ENCODE data around the gene NEUROD2. TPM values are rescaled to one million over a fixed set of nuclear protein-coding genes. Genes with fewer than 3 reads are reported as not detected.

NEUROD2 gene
- not detected for polyA plus RNA-seq (2013, experiment 1 of 2; ENCODE audit: insufficient read length)
- 0.15 TPM for polyA plus RNA-seq (2013, experiment 2 of 2; ENCODE audit: insufficient read length)

GRCh38 chr17:39607851-39608130 lies at the start of gene NEUROD2:
NEUROD2 (minus strand) TSS chr17:39607920; CDS start chr17:39606599, 1,321 bp downstream.
- DNase-seq: no peak

DNA sequence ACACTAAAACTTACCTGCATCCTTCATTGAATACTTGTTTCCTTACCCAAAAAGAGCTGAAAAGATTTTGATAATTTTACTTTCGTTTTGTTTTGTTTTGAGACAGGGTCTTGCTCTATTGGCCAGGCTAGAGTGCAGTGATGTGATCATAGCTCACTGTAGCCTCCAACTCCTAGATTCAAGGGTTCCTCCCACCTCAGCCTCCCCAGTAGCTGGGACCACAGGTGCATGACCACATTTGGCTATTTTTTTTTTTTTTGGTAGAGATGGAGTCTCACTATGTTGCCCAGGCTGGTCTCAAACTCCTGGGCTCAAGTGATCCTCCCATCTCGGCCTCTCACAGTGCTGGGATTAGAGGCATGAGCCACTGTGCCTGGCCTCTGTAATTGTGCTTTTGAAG lies 47.4 kb upstream of the NEUROD2 start:
- DNase-seq: no peak

DNA sequence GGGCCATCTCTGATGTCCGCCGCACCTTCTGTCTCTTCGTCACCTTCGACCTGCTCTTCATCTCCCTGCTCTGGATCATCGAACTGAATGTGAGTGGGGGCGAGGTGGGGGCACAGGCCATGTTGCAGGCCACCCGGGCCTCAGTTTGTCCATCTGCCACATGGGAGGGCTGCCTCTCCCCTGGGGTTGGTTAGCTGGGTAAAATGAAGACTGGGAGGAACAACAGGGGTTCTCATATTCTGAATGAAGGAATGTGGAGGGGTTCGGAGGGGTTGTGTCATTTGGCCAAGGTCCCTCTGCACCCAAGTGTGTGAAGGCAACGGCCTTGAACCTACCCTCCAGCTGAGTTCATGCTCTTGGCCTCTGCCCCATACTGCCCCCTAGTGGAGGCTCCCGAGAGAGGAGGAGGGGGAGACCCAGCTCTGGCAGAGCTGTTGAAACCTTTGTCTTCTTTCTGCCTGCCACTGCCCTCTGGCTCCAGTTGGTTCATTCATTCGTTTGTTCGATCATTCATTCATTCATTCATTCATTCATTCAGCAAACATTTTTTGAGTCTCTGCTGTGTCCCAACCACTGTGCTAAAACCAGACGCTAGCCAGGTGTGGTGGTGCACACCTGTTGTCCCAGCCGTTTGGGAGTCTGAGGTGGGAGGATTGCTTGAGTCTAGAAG lies 46.1 kb upstream of the NEUROD2 start:
- peak; percentile 46 for DNase-seq

GRCh38 chr17:39653316-39653661 lies 45.6 kb upstream of the NEUROD2 start:
- no peak for DNase-seq

- no peak for DNase-seq
Measured at GRCh38 chr17:39652587-39653315, 45.0 kb upstream of the NEUROD2 start.

DNA sequence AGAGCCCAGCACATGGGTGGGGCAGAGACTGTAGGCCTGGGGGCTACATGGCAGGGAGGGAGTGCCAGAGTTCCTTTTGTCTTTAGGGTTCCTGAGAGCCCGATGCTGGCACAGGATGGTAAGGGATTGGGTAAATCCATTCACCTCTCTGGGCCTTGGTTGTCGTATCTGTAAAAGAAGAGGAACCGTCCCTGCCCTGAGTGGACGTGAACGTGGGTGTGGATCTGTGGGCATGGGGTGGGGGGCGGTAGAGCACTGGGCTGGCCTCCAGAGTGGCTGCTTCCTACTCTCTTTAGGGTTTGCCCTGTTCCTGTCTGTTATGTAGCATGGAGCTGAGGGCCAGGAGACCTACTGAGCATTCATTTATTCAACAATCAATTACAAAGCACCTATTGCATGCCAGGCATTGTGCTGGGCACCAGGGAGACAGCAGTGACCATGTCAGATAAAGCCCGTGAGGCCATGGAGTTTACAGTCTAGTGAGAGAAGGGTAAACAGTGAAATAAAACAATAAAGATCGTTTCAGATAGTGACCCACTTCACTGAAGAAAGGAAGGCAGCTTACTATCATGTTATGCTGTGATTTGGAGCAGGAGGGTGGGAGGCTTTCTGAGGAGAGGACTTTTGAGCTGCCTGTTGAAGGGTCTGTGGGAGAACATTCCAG lies 44.3 kb upstream of the NEUROD2 start:
- no peak for DNase-seq

- no peak for DNase-seq
Measured at GRCh38 chr17:39650121-39650579, 42.4 kb upstream of the NEUROD2 start.

DNA sequence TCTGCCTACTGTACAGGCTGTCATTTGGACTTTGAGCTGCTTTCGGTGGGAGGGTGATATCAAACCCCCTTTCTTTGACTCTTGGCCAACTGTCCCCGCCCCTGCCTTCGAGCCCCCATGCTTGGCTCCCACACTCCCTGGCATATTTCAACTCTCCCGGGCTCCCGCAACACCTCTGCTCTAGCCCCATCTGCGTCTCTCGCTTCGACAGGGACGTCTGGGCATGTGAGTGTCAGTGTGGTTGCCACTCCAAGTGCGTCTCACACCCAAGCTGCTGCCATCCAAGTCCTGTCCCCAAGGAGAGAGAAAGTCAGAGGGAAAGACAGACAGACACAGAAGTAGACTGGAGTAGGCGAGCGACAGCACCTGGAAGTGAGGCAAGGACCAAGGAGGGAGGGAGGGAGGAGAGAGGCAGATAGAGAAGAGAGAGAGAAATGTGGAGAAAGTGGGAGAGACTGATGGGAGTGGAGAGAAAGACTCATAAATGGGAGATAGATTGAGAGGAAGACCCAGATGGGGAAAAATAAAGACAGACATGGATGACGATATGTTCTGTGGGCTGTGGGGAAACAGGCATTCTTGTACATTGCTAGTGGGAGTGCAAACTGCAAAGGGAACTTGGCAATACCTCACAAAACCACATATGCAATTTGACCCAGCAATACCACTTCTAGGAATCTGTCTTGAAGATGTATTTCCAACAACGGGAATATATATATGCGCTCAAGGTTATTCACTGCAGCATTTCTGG lies 41.1 kb upstream of the NEUROD2 start:
- DNase-seq: peak; percentile 61

DNA sequence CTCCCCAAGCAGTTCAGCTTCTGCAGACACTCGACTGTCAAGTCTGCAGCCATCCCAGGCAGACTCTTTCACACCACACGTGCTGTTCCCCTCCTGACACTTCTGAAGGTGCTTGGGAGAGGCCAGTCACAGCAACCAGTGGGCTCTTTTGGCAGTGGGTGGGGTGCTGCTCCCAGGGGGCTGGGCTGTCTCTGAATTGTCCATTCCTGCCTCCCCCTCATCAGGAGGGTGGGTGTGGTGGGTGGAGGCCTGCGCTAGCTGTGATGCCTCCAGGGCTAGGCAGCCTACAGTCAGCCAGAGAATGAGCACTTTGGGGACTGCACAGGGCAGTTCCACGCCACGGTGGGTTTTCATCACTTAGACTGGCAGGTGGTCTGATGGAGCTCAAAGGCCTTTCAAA lies 39.5 kb upstream of the NEUROD2 start:
- no peak for DNase-seq

- peak; percentile 25 for DNase-seq
Measured at GRCh38 chr17:39643271-39643670, 35.6 kb upstream of the NEUROD2 start.

DNA sequence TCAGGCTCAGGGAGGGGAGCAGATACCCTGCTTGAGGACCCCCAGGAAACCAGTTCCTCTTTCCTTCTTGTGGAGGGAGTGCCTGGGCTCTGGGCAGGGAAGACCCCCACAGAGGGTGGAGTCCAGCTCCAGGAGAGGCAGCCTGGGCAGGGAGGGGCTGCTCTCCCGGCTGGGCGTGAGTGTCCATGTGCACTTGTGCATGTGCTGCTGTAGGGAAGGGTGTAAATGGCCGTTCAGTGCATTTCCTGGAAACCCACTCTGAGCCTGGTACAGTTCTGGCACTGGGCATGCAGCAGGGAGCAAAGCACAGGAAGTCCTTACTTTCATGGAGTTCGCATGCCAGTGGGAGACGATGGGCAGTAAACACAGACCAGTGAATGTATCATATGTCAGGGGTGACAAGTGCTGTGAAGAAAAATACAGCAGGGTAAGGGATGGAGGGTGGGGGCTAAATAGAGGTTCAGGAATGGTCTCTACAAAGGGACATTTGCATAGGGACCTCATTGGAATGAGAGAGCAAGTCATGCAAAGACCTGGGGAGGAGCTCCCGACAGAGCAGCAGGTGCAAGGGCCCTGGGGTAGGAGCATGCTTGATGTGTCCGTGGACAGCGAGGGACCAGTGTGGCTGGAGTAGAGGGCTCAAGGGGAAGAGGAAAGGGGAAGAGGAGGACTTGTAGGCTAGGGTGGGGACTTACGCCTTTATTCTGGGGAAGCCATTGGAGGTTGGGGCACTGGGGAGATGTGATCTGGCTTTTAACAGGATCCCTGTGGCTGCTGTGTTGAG lies 34.8 kb upstream of the NEUROD2 start:
- DNase-seq: no peak

GRCh38 chr17:39641883-39642282 lies 34.2 kb upstream of the NEUROD2 start:
- DNase-seq: no peak

- DNase-seq: no peak
Measured at GRCh38 chr17:39641097-39641496, 33.4 kb upstream of the NEUROD2 start.

DNA sequence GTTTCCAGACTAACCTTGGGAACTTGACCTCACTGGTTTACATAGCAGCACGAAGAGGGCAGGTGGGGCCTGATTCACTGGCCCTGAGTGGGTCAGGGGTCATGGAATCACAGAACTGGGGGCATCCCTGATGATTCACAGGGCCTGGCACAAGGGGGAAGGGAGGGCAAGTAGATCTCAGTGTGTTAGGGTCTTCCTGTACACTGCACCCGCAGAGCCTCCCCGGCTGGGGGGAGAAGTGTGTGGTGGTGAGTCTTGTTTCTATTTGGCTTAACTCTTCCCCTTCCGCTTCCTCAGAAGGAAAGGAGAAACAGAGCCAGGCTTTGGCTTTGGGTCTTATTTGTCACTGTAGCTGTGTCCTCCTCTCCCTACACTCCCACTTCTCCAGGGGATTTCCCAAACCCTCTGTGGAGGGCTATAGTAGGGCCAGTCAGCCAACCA lies 32.9 kb upstream of the NEUROD2 start:
- DNase-seq: no peak

GRCh38 chr17:39639566-39640458 lies 32.1 kb upstream of the NEUROD2 start:
- DNase-seq: no peak

DNA sequence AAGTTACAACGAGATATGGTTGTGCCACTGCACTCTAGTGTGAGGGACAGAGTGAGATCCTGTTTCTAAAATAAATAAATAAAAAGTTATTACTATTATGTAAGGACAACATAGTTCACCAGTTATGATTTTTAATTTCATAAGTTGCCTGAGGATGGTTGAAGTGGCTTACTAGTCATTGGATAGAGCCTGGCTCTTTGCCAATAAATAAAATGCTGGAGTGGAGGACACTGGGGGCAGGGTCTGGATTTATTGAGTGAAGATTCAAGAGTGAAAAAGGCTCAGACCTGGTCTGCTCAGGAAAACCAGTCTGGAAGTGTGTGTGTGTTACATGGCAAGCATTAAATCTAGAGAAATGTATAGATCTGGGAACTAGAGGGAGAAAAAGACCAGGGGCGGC lies 31.3 kb upstream of the NEUROD2 start:
- no peak for DNase-seq

- no peak for DNase-seq
Measured at GRCh38 chr17:39638317-39638716, 30.6 kb upstream of the NEUROD2 start.

DNA sequence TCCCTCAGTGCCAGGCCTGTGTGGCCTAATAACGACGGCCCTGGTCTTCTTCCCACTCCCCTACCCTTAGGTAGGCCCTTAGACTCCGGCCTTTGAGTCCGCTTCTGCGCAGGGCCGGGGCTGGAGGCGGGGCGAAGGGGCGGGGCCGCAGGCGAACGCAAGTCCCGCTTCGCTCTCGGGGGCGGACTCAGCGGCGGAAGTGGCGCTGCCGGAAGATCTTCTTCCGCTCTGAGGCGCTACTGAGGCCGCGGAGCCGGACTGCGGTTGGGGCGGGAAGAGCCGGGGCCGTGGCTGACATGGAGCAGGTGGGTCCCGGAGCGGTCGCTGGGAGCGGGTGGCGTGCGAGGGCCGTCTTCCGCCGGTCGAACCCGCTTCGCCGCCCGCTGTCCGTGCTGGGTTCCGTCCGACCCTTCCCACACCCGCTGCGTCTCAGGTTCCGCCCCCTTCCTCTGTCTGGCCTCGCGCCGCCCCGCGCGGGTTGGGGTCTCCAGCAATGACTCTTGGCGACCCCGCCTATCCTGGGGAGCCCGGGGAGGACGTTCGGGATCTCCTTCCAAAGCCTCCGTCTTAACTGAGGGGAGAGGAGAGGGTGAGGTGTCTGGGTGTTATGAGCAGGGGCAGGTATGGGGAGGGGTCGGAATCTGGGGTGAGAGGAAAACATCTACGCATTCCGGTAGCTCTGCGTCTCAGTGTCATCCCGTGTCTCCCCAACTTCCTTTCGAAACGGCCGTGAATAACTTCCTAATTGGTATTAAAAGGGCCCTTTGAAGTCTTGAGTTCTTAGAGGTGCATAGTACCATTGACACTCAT lies 29.4 kb upstream of the NEUROD2 start, which contains the start of gene STARD3:
Gene STARD3, plus strand, starts transcription at position 218 of the 810 bp plus-strand sequence. CDS start 16,388 bp downstream, outside the sequence.
- peak; percentile 86 for DNase-seq

DNA sequence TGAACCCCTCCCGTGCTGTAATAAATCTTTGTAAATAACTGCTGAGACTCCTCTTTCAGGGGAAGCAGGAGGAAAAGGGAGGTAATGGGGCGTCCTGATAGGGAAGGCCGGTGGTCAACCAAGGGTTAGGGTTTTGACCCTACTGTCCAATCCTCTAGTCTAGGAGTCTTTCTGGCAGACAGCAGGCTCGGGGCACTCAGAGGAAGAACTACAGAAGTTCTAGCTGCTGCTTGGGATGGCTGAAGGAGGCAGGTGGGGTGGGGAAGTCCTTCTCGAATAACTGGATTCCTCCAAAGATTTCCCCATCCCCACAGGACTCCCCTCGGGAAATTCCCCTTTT lies 28.8 kb upstream of the NEUROD2 start:
- DNase-seq: no peak

- DNase-seq: no peak
Measured at GRCh38 chr17:39635614-39636176, 28.0 kb upstream of the NEUROD2 start.
